Fibroblast of skin of scalp (primary cell): ENCODE measurements around the gene R3HDM1.
"Not testable (repeated sequence)": the region's sequence is repeated elsewhere in the genome, so short reads cannot be mapped to it uniquely, and the experiment has no call there.

Experiments
- DNase-seq: peaks from one replicate; pipeline ENCODE4 v3.0.0-alpha.2; 2013

Gene R3HDM1

GRCh38 chr2:135573620-135574019 is 42.3 kb downstream of the R3HDM1 start:
- DNase-seq = no peak

- DNase-seq = no peak
Measured at GRCh38 chr2:135581282-135581681, 50.0 kb downstream of the R3HDM1 start.

GRCh38 chr2:135582383-135582782 is 51.1 kb downstream of the R3HDM1 start:
- no peak for DNase-seq

- DNase-seq = peak; percentile 1
Measured at GRCh38 chr2:135585586-135585985, 54.3 kb downstream of the R3HDM1 start.

GRCh38 chr2:135586148-135586547 is 54.9 kb downstream of the R3HDM1 start:
- peak; percentile 1 for DNase-seq

- DNase-seq = no peak
Measured at GRCh38 chr2:135587958-135588357, 56.7 kb downstream of the R3HDM1 start.

GRCh38 chr2:135590619-135591260 is 59.5 kb downstream of the R3HDM1 start:
- DNase-seq = no peak

GRCh38 chr2:135600915-135601314 is 69.6 kb downstream of the R3HDM1 start:
- peak; percentile 6 for DNase-seq

- DNase-seq = no peak
Measured at GRCh38 chr2:135603543-135603942, 72.3 kb downstream of the R3HDM1 start.

GRCh38 chr2:135607561-135607960 is 76.3 kb downstream of the R3HDM1 start:
- peak; percentile 16 for DNase-seq

GRCh38 chr2:135612319-135612718 is 81.0 kb downstream of the R3HDM1 start:
- DNase-seq = no peak

- DNase-seq = no peak
Measured at GRCh38 chr2:135615404-135615803, 84.1 kb downstream of the R3HDM1 start.

- DNase-seq = peak; percentile 47
Measured at GRCh38 chr2:135617501-135618015, 86.3 kb downstream of the R3HDM1 start.

GRCh38 chr2:135620198-135620597 is 88.9 kb downstream of the R3HDM1 start:
- no peak for DNase-seq

GRCh38 chr2:135629520-135629919 is 98.2 kb downstream of the R3HDM1 start:
- DNase-seq = no peak

GRCh38 chr2:135630034-135630433 is 98.8 kb downstream of the R3HDM1 start:
- not testable (repeated sequence) for DNase-seq

GRCh38 chr2:135630488-135630887 is 99.2 kb downstream of the R3HDM1 start:
- DNase-seq = no peak

- DNase-seq = no peak
Measured at GRCh38 chr2:135633582-135633981, 102.3 kb downstream of the R3HDM1 start.

- DNase-seq = no peak
Measured at GRCh38 chr2:135635212-135635835, 104.0 kb downstream of the R3HDM1 start.

GRCh38 chr2:135636982-135637381 is 105.7 kb downstream of the R3HDM1 start:
- DNase-seq = no peak

GRCh38 chr2:135637456-135638087 is 106.3 kb downstream of the R3HDM1 start:
- no peak for DNase-seq

- no peak for DNase-seq
Measured at GRCh38 chr2:135638825-135639224, 107.5 kb downstream of the R3HDM1 start.

GRCh38 chr2:135641156-135642068 is 110.1 kb downstream of the R3HDM1 start:
- no peak for DNase-seq
